ENCODE data around the gene JMJD6.

JMJD6 gene

DNA sequence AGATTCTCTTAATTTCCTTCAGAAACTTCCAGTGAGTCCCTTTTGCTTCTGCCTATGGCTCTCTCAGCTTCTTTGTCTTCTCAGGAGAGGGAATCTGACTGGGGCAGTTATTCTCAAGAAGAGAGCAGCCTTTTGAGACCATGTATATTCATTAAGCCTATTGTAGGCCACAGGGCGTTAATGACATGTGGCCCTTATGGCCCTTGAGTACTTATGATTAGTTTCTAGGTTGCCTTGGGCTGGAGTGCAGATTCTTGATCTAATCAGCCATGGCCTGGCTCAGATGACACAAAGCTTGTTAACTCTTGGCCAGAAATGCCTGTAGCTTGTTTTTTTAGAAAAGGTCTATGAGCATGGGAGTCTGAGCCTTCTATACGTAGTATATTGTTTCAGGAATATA lies 28.9 kb upstream of the JMJD6 start:
- H3K79me1 ChIP-seq (ENCODE audit: low read length): no peaks in the 10 kb centered on the region
- no peak overlapping the region for H3K4me2 ChIP-seq (ENCODE audit: low read length)
- H3K27ac ChIP-seq (ENCODE audit: low read depth, low read length): no peak overlapping the region
- no peak for DNase-seq
- no peak overlapping the region for H3K4me3 ChIP-seq (ENCODE audit: low read length)
- H2BK120ac ChIP-seq (ENCODE audit: low read depth, low read length): no peak overlapping the region
- H3K36me3 ChIP-seq (ENCODE audit: control insufficient read depth, insufficient read depth, low read length): peaks cover 3% of the 10 kb centered on the region
- H2AK5ac ChIP-seq (ENCODE audit: low read length): no peak overlapping the region
- WGBS (ENCODE audit: extremely low coverage, insufficient coverage, low lambda C conversion rate): no CpG with 5 or more reads among the region's 2 CpGs
- no peak overlapping the region for H3K18ac ChIP-seq (ENCODE audit: low read length)
- no peaks in the 10 kb centered on the region for H3K79me2 ChIP-seq (ENCODE audit: control insufficient read depth, insufficient read depth, low read length)
- no peaks in the 10 kb centered on the region for H3K4me1 ChIP-seq (ENCODE audit: control insufficient read depth, low read depth, low read length)
- H3K4ac ChIP-seq (ENCODE audit: low read depth, low read length): no peak overlapping the region
- no peak overlapping the region for H3K56ac ChIP-seq (ENCODE audit: low read length)
- H2BK15ac ChIP-seq (replicated peaks; ENCODE audit: low read depth): no peak overlapping the region
- H3K9ac ChIP-seq (ENCODE audit: low read length): no peak overlapping the region
- H4K5ac ChIP-seq (ENCODE audit: low read length): no peak overlapping the region
- H2BK5ac ChIP-seq (ENCODE audit: low read length): no peak overlapping the region
- no peak overlapping the region for H4K8ac ChIP-seq (ENCODE audit: low read depth, low read length)
- no peaks in the 10 kb centered on the region for H3K27me3 ChIP-seq (ENCODE audit: insufficient read depth, low read length, poor library complexity)
- no peak overlapping the region for H3K23ac ChIP-seq (ENCODE audit: low read length)

- Histone ChIP-seq H4K8ac (ENCODE audit: low read depth, low read length) (no peak overlapping the region), H3K4me2 (ENCODE audit: low read length) (no peak overlapping the region), H3K4ac (ENCODE audit: low read depth, low read length) (no peak overlapping the region)
Measured at GRCh38 chr17:76753061-76753961, 26.9 kb upstream of the JMJD6 start.

GRCh38 chr17:76752006-76752405 lies 25.6 kb upstream of the JMJD6 start:
- no peaks in the 10 kb centered on the region for H3K36me3 ChIP-seq (ENCODE audit: control insufficient read depth, insufficient read depth, low read length)
- no peak overlapping the region for H4K8ac ChIP-seq (ENCODE audit: low read depth, low read length)
- H3K18ac ChIP-seq (ENCODE audit: low read length): no peak overlapping the region
- H3K79me2 ChIP-seq (ENCODE audit: control insufficient read depth, insufficient read depth, low read length): no peaks in the 10 kb centered on the region
- no peak overlapping the region for H2BK5ac ChIP-seq (ENCODE audit: low read length)
- no peak overlapping the region for H4K5ac ChIP-seq (ENCODE audit: low read length)
- H3K9ac ChIP-seq (ENCODE audit: low read length): no peak overlapping the region
- H3K56ac ChIP-seq (ENCODE audit: low read length): no peak overlapping the region
- no peaks in the 10 kb centered on the region for H3K4me1 ChIP-seq (ENCODE audit: control insufficient read depth, low read depth, low read length)
- no peak overlapping the region for H2AK5ac ChIP-seq (ENCODE audit: low read length)
- H3K4me3 ChIP-seq (ENCODE audit: low read length): no peak overlapping the region
- H2BK15ac ChIP-seq (replicated peaks; ENCODE audit: low read depth): no peak overlapping the region
- no peak overlapping the region for H2BK120ac ChIP-seq (ENCODE audit: low read depth, low read length)
- H3K27me3 ChIP-seq (ENCODE audit: insufficient read depth, low read length, poor library complexity): no peaks in the 10 kb centered on the region
- DNase-seq: no peak
- no peak overlapping the region for H3K27ac ChIP-seq (ENCODE audit: low read depth, low read length)
- H3K79me1 ChIP-seq (ENCODE audit: low read length): no peaks in the 10 kb centered on the region
- no CpG with 5 or more reads among the region's 4 CpGs for WGBS (ENCODE audit: extremely low coverage, insufficient coverage, low lambda C conversion rate)
- H3K4ac ChIP-seq (ENCODE audit: low read depth, low read length): no peak overlapping the region
- H3K23ac ChIP-seq (ENCODE audit: low read length): no peak overlapping the region
- H3K4me2 ChIP-seq (ENCODE audit: low read length): no peak overlapping the region

More at GRCh38 chr17:76753061-76753961, 26.9 kb upstream of the JMJD6 start:
- Histone ChIP-seq H4K5ac (ENCODE audit: low read length) (no peak overlapping the region), H2BK15ac (replicated peaks; ENCODE audit: low read depth) (no peak overlapping the region), H3K27me3 (ENCODE audit: insufficient read depth, low read length, poor library complexity) (no peaks in the 10 kb centered on the region), H2BK120ac (ENCODE audit: low read depth, low read length) (no peak overlapping the region), H3K36me3 (ENCODE audit: control insufficient read depth, insufficient read depth, low read length) (peaks cover 3% of the 10 kb centered on the region), H2BK5ac (ENCODE audit: low read length) (no peak overlapping the region), H3K9ac (ENCODE audit: low read length) (no peak overlapping the region), H3K27ac (ENCODE audit: low read depth, low read length) (no peak overlapping the region), H3K4me1 (ENCODE audit: control insufficient read depth, low read depth, low read length) (no peaks in the 10 kb centered on the region), H3K23ac (ENCODE audit: low read length) (no peak overlapping the region), H2AK5ac (ENCODE audit: low read length) (no peak overlapping the region), H3K79me1 (ENCODE audit: low read length) (no peaks in the 10 kb centered on the region), H3K56ac (ENCODE audit: low read length) (no peak overlapping the region), H3K4me3 (ENCODE audit: low read length) (no peak overlapping the region), H3K18ac (ENCODE audit: low read length) (no peak overlapping the region), H3K79me2 (ENCODE audit: control insufficient read depth, insufficient read depth, low read length) (no peaks in the 10 kb centered on the region)
- WGBS (ENCODE audit: extremely low coverage, insufficient coverage, low lambda C conversion rate): no CpG with 5 or more reads among the region's 12 CpGs
- DNase-seq: no peak

DNA sequence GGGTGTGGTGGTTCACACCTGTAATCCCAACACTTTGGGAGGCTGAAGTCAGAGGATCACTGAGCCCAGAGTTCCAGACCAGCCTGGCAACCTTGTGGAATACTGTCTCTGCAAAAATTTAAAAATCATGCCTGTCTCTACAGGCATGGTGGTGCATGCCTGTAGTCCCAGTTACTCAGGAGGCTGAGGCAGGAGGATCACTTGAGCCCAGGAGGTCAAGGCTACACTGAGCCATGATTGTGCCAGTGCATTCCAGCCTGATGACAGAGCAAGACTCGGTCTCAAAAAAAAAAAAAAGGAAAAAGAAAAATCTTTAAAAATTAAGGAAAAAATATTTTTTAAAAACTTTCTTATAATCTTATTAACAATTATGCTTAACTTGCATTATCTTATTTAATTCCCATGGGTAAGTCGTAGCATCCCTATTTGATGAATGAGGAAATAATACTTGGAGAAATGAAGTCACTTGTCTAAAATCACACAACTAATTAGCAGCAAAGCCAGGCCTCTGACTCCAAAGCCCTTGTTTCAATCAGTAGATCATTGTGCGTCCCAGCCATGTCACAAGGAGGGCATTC lies 25.1 kb upstream of the JMJD6 start:
- Histone ChIP-seq H3K9ac (ENCODE audit: low read length) (no peak overlapping the region), H4K5ac (ENCODE audit: low read length) (no peak overlapping the region), H2BK5ac (ENCODE audit: low read length) (no peak overlapping the region), H3K79me1 (ENCODE audit: low read length) (no peaks in the 10 kb centered on the region), H3K4me1 (ENCODE audit: control insufficient read depth, low read depth, low read length) (no peaks in the 10 kb centered on the region), H2BK15ac (replicated peaks; ENCODE audit: low read depth) (no peak overlapping the region), H3K79me2 (ENCODE audit: control insufficient read depth, insufficient read depth, low read length) (no peaks in the 10 kb centered on the region), H3K4me2 (ENCODE audit: low read length) (no peak overlapping the region), H3K56ac (ENCODE audit: low read length) (no peak overlapping the region), H3K4ac (ENCODE audit: low read depth, low read length) (no peak overlapping the region), H3K27me3 (ENCODE audit: insufficient read depth, low read length, poor library complexity) (no peaks in the 10 kb centered on the region), H2BK120ac (ENCODE audit: low read depth, low read length) (no peak overlapping the region), H4K8ac (ENCODE audit: low read depth, low read length) (no peak overlapping the region), H3K18ac (ENCODE audit: low read length) (no peak overlapping the region), H3K23ac (ENCODE audit: low read length) (no peak overlapping the region), H3K27ac (ENCODE audit: low read depth, low read length) (no peak overlapping the region), H2AK5ac (ENCODE audit: low read length) (no peak overlapping the region), H3K36me3 (ENCODE audit: control insufficient read depth, insufficient read depth, low read length) (no peaks in the 10 kb centered on the region), H3K4me3 (ENCODE audit: low read length) (no peak overlapping the region)
- no CpG with 5 or more reads among the region's 3 CpGs for WGBS (ENCODE audit: extremely low coverage, insufficient coverage, low lambda C conversion rate)
- no peak for DNase-seq

DNA sequence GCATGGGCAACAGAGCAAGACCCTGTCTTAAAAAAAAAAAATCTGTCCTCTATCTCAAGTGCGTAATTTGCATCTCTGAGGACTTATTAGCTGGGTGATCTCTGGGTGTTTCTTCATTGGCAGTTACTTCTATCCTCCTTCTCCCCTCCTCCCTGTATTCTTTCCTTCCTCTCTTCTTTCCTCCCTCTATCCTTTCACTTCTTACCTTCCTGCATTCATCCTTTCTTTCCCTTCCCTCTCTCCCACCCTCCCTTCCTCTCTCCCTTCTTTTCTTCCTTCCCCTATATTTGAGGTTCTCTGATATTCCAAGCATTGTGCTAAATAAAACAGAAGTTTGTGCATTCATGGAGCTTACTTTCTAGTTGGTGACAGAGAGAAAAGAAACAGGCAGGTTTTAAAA lies 22.3 kb upstream of the JMJD6 start:
- no peaks in the 10 kb centered on the region for H3K79me2 ChIP-seq (ENCODE audit: control insufficient read depth, insufficient read depth, low read length)
- no peak overlapping the region for H3K9ac ChIP-seq (ENCODE audit: low read length)
- H3K4me3 ChIP-seq (ENCODE audit: low read length): no peak overlapping the region
- no peak overlapping the region for H3K56ac ChIP-seq (ENCODE audit: low read length)
- no peaks in the 10 kb centered on the region for H3K79me1 ChIP-seq (ENCODE audit: low read length)
- H3K4me1 ChIP-seq (ENCODE audit: control insufficient read depth, low read depth, low read length): no peaks in the 10 kb centered on the region
- H3K4me2 ChIP-seq (ENCODE audit: low read length): no peak overlapping the region
- no peak overlapping the region for H3K4ac ChIP-seq (ENCODE audit: low read depth, low read length)
- no peaks in the 10 kb centered on the region for H3K27me3 ChIP-seq (ENCODE audit: insufficient read depth, low read length, poor library complexity)
- no peak overlapping the region for H3K23ac ChIP-seq (ENCODE audit: low read length)
- no peak overlapping the region for H3K27ac ChIP-seq (ENCODE audit: low read depth, low read length)
- no peak overlapping the region for H4K8ac ChIP-seq (ENCODE audit: low read depth, low read length)
- H3K36me3 ChIP-seq (ENCODE audit: control insufficient read depth, insufficient read depth, low read length): peaks cover 5% of the 10 kb centered on the region
- no CpG with 5 or more reads among the region's 1 CpG for WGBS (ENCODE audit: extremely low coverage, insufficient coverage, low lambda C conversion rate)
- DNase-seq: no peak
- no peak overlapping the region for H2AK5ac ChIP-seq (ENCODE audit: low read length)
- no peak overlapping the region for H2BK120ac ChIP-seq (ENCODE audit: low read depth, low read length)
- no peak overlapping the region for H2BK5ac ChIP-seq (ENCODE audit: low read length)
- H2BK15ac ChIP-seq (replicated peaks; ENCODE audit: low read depth): no peak overlapping the region
- H3K18ac ChIP-seq (ENCODE audit: low read length): no peak overlapping the region
- no peak overlapping the region for H4K5ac ChIP-seq (ENCODE audit: low read length)

Measured in mesendoderm (in vitro differentiated cells).